GM21447 (cell line): Measurements from ENCODE around the gene TSGA10IP.

Experiments used
- ATAC-seq: cut with Tn5 transposase; IDR thresholded peaks from one replicate; pipeline ENCODE4 v1.9.1; 2021; ENCODE audit not compliant: unreplicated experiment

TSGA10IP gene

GRCh38 chr11:65917434-65918210 lies 27.7 kb upstream of the TSGA10IP start:
- no peak for ATAC-seq

GRCh38 chr11:65918211-65919140 lies 26.8 kb upstream of the TSGA10IP start, which contains the start of gene C11orf68:
TSS of gene C11orf68 (minus strand) at chr11:65919062. CDS start at chr11:65919031, 31 bp downstream.
- ATAC-seq, result peak; percentile 50

GRCh38 chr11:65919141-65919572 lies 26.1 kb upstream of the TSGA10IP start, which contains the start of gene DRAP1:
TSS of gene DRAP1 (plus strand) at chr11:65919426. CDS start at chr11:65919502, 76 bp downstream.
- ATAC-seq, result peak; percentile 85

GRCh38 chr11:65919573-65920371 lies 25.5 kb upstream of the TSGA10IP start:
- ATAC-seq, result peak; percentile 31

DNA sequence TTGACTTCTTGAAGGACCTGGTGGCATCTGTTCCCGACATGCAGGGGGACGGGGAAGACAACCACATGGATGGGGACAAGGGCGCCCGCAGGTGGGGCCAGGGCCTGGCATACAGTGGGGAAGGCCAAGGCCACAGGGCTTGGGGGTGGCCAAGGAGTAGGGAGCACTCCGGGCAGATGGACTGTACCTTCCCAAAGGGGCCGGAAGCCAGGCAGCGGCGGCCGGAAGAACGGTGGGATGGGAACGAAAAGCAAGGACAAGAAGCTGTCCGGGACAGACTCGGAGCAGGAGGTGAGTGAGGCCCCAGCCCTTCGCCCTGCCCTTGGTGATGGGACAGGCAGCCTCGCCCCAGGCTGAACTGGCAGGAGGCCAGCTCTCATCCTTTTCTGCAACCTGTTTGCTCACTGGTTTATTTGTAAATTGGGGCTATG lies 24.9 kb upstream of the TSGA10IP start:
- no peak for ATAC-seq

- ATAC-seq, result no peak
These were observed 24.2 kb upstream of the TSGA10IP start for GRCh38 chr11:65921033-65921555.

- ATAC-seq, result no peak
These were observed 23.4 kb upstream of the TSGA10IP start for GRCh38 chr11:65921876-65922275.

GRCh38 chr11:65922565-65922964 lies 22.7 kb upstream of the TSGA10IP start:
- ATAC-seq, result no peak

GRCh38 chr11:65925397-65925796 lies 19.9 kb upstream of the TSGA10IP start:
- ATAC-seq, result no peak

DNA sequence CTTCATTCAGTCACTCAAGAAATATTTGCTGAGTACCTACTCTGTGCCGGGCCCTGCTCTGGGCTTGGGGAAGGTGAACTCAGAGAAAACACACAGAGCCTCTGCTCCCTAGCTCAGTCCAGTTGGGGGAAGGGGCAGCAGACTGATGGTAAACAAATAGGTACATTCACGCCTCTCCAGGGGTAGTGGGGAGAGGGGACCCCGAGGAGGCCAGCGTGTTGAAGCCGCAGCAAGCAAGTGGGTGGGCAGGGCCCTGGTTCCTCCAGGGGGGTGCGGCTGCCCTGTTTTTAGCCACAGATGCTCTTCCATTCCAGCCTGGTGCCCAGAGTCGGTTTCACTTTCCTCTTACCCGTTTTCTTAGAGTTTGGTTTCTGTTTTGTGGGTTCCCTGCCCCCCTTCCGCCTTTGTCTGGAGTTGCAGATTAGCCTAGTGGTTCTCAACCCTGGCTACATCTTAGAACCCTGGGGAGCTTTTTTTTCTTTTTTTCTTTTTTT lies 17.3 kb upstream of the TSGA10IP start:
- peak; percentile 90 for ATAC-seq

- no peak for ATAC-seq
These were observed 16.6 kb upstream of the TSGA10IP start for GRCh38 chr11:65928667-65929066.

- ATAC-seq, result no peak
These were observed 13.3 kb upstream of the TSGA10IP start for GRCh38 chr11:65931773-65932557.

DNA sequence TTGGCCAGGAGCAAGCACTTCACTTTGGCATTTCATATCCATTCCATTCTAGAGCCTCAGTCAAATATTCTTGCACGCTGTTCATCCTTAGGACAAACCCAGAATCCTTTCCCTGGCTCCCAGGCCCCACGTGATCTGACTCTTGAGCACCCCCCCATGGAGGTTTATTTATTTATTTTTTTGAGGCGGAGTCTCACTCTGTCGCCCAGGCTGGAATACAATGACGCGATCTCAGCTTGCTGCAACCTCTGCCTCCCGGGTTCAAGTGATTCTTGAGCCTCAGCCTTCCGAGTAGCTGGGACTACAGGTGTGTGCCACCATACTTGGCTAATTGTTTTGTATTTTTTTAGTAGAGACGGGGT lies 12.7 kb upstream of the TSGA10IP start:
- ATAC-seq, result no peak

DNA sequence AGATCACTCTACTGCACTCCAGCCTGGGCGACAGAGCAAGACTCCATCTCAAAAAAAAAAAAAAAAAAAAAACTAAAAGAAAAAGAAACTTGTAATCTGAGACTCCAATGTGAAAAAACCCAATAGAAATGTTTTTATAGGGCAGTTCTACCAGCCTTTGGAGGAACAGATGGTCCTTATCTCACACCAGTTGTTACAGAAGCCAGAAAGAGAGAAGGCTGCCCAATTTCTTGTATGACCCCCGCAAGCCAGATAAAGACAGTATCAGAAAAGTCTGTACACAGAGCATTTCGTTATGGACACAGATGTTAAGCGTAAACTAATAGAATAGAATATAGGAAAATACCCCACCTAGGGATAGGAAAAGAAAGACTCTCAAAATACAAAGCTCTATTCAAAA lies 11.3 kb upstream of the TSGA10IP start:
- no peak for ATAC-seq

- no peak for ATAC-seq
These were observed 7.5 kb upstream of the TSGA10IP start for GRCh38 chr11:65937766-65938165.

DNA sequence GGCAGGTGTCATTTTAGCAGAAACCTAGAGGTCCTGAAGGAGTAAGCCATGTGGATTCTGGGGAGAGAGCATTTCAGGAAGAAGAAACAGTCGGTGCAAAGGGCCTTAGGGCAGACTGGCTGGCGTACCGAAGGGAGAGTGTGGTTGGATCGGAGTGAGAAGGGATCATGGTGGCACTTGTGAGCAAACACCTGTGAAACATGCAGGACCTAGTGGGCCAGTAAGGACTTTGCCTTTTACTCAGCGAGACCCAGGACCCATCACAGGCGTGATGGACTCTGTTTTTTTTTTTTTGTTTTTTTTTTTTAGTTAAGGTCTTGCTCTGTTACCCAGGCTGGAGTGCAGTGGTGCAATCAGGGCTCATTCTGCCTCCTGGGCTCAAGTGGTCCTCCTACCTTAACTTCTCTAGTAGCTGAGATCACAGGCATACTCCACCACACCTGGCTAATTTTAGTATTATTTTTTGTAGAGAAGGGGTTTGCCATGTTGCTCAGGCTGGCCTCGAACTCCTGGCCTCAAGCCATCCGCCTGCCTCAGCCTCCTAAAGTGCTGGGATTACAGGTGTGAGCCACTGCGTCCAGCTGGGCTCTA lies 3.5 kb upstream of the TSGA10IP start:
- ATAC-seq, result no peak

- no peak for ATAC-seq
These were observed 2.7 kb upstream of the TSGA10IP start for GRCh38 chr11:65942531-65942930.

DNA sequence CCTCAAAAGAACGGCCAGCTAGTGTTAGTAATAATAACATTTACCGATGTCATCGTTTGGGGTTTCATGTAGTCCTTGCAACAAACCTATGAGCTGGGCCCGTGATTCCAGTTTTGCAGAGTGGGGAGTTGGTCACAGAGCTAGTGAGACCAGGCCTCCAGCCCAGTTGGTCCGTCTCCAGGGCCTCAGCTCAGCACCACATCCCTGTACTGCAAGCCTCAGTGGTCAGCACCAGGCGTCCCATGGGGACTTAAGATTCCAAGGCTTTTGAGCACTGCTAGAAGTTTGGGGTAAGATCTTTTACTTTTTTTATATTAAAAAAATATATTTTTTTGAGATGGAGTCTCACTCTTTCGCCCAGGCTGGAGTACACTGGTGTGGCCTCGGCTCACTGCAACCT lies 1.1 kb upstream of the TSGA10IP start:
- no peak for ATAC-seq

DNA sequence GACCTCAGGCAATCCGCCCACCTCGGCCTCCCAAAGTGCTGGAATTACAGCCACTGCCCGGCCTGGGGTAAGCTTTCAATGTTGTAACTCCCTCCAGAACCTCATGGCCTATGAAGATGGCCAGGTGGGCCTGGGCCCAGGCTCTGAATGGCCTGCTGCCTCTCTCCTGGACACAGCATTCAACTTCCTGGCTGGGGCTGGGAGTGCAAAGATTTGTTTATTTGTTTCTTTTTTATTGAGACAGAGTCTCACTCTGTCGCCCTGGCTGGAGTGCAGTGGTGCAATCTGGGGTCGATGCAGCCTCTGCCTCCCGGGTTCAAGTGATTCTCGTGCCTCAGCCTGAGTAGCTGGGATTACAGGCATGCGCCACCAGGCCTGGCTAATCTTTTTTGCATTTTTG lies 513 bp upstream of the TSGA10IP start:
- ATAC-seq, result no peak
